Breast epithelium (tissue), 3 donors: ENCODE results near the gene TADA2A.

ENCODE experiments used
- CTCF ChIP-seq, 3 donors: fragments of 450-650 bp; IDR thresholded peaks; one replicate each; pipeline ENCODE4 v1.5.1; 2016 to 2017; ENCODE audit warnings: antibody characterized with exemption in 3 of 3, mild to moderate bottlenecking in 3 of 3, moderate library complexity in 3 of 3
- POLR2AphosphoS5 ChIP-seq, 3 donors: sonication (generic); formaldehyde crosslinking; IDR thresholded peaks; one replicate each; pipeline ENCODE4 v1.6.1; 2017; ENCODE audit warnings: antibody characterized with exemption in 3 of 3

GRCh38 chr17:37373530-37374159, 33.0 kb upstream of the TADA2A start:
- TF ChIP-seq CTCF (IDR thresholded peaks at IDR 0.05) (peak; percentile 85 to 99 (median 99)), POLR2AphosphoS5 (IDR thresholded peaks at IDR 0.05) (no peak)
